HEK293T (cell line): ENCODE data around the gene TRPC6.

Experiments used
- BHLHE40 ChIP-seq: fragments of 450-650 bp; IDR thresholded peaks from 2 replicates; pipeline ENCODE4 v1.6.1; 2016; ENCODE audit warnings: mild to moderate bottlenecking, moderate library complexity, borderline replicate concordance
- CTBP1 ChIP-seq: fragments of 450-650 bp; IDR thresholded peaks from 2 replicates; pipeline ENCODE4 v1.6.1; 2016; ENCODE audit warnings: borderline replicate concordance
- ELF4 ChIP-seq: fragments of 450-650 bp; IDR thresholded peaks from 2 replicates; pipeline ENCODE4 v1.6.1; 2017; ENCODE audit warnings: antibody characterized with exemption
- FOXA1 ChIP-seq: fragments of 450-650 bp; IDR thresholded peaks from 2 replicates; pipeline ENCODE4 v1.6.1; 2016; ENCODE audit warnings: mild to moderate bottlenecking
- FOXK2 ChIP-seq: fragments of 450-650 bp; IDR thresholded peaks from 2 replicates; pipeline ENCODE4 v1.6.1; 2016; ENCODE audit warnings: mild to moderate bottlenecking
- FOXM1 ChIP-seq: fragments of 450-650 bp; IDR thresholded peaks from 2 replicates; pipeline ENCODE4 v1.6.1; 2017; ENCODE audit warnings: mild to moderate bottlenecking, borderline replicate concordance
- LEF1 ChIP-seq: fragments of 450-650 bp; IDR thresholded peaks from 2 replicates; pipeline ENCODE4 v1.6.1; 2017; ENCODE audit warnings: mild to moderate bottlenecking, borderline replicate concordance
- NFRKB ChIP-seq: fragments of 450-650 bp; IDR thresholded peaks from 2 replicates; pipeline ENCODE4 v1.6.1; 2016; ENCODE audit warnings: mild to moderate bottlenecking, moderate library complexity
- PKNOX1 ChIP-seq: fragments of 450-650 bp; IDR thresholded peaks from 2 replicates; pipeline ENCODE4 v1.6.1; 2016
- SP1 ChIP-seq: fragments of 450-650 bp; IDR thresholded peaks from 2 replicates; pipeline ENCODE4 v1.6.1; 2017
- SUZ12 ChIP-seq: fragments of 450-650 bp; IDR thresholded peaks from 2 replicates; pipeline ENCODE4 v1.6.1; 2016; ENCODE audit warnings: mild to moderate bottlenecking
- TARDBP ChIP-seq: fragments of 450-650 bp; IDR thresholded peaks from 2 replicates; pipeline ENCODE4 v1.6.1; 2016
- ZNF384 ChIP-seq: fragments of 450-650 bp; IDR thresholded peaks from 2 replicates; pipeline ENCODE4 v1.6.1; 2016

- TF ChIP-seq NFRKB (no peak), FOXK2 (no peak), FOXM1 (no peak), CTBP1 (no peak), SP1 (no peak), PKNOX1 (no peak), FOXA1 (no peak), TARDBP (no peak), SUZ12 (no peak), ELF4 (no peak), BHLHE40 (no peak), LEF1 (no peak), ZNF384 (no peak)
These were observed 139.0 kb downstream of the TRPC6 start for GRCh38 chr11:101444851-101445250.
